GM19025 (cell line): ENCODE results near the gene SLC39A7.
"Not testable (repeated sequence)": the region's sequence is repeated elsewhere in the genome, so short reads cannot be mapped to it uniquely, and the experiment has no call there.

Experiments
- ATAC-seq: cut with Tn5 transposase; IDR thresholded peaks from one replicate; pipeline ENCODE4 v1.9.1; 2021; ENCODE audit warnings: mild to moderate bottlenecking, low read depth, moderate library complexity; ENCODE audit not compliant: unreplicated experiment

Gene SLC39A7

DNA sequence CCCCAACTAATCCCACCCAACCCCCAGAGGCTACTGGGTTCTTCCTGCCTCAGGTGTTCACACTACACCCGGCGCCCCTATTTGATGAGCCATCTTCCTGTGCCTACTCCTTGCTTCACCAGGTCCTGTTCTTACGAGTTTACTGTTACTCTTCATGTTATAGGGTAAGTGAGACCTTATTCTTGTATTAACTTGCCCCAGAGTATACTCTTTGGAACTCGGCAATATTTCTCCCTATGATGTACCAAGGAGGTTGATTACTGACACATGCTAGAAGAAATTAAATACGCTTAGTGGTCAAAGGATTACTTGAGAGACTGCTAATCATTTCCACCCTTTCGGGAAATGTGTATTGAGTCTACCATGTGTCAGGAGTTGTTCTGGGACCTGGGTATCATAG, 16.6 kb downstream of the SLC39A7 start:
- no peak for ATAC-seq

GRCh38 chr6:33217681-33218080, 17.0 kb downstream of the SLC39A7 start:
- no peak for ATAC-seq

GRCh38 chr6:33226503-33227120, 25.9 kb downstream of the SLC39A7 start:
- ATAC-seq, result not testable (repeated sequence)

DNA sequence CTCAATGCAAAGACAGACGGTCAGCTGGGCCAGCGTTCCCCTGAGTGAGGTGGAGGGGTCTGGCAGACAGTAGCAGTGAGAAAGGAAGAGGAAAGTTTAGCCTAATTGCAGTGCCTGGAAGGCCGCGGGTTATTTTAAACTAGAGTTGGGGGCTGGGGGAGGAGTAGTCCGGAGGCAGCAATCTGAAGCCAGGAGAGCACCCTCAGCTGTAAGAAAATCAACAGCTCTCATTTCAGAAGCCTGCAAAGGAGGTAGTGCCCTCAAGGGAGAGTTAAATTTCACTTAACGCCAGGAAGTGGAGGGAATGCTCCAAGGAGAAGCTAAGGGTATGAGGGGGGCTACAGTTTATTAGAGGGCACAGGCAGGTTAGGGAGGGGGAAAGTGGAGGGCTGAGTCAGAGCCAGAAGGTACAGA, 34.6 kb downstream of the SLC39A7 start:
- no peak for ATAC-seq

DNA sequence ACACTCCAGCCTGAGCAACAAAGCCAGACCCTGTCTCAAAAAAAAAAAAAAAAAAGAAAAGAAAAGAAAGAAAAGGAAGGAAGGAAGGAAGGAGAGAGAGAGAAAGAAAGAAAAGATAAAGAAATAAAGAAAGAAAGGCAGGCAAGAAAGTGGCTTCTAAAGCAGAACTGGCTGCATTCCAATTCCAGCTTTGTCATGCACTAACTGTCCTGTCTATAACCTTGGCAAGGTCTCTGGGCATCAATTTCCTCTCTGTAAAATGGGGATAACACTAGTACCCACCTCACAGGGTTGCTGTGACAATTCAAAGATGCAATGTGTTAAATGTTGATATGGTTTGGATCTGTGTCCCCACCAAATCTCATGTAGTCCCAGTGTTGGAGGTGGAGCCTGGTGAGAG, 35.7 kb downstream of the SLC39A7 start:
- no peak for ATAC-seq

- ATAC-seq, result no peak
Measured at GRCh38 chr6:33236852-33237251, 36.2 kb downstream of the SLC39A7 start.

DNA sequence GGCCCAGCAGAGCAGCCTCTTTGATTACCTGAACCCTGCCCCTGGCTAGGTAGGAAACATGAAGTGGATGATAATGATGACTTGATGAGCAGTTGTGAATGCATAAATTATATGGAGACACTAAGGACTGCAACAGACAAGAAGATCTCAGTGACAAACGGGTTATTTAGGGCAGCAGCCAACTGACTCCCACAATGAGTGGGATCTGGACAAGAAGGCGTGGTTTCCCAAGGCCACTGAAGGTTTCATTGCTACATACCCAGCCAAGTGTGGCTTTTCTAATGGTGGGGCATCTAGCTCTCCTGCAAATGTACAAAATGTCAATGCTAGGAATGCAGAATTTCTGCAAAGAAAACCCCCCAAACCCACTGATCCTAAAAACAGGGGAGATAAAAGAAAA, 37.1 kb downstream of the SLC39A7 start:
- ATAC-seq, result no peak

GRCh38 chr6:33241968-33242367, 41.3 kb downstream of the SLC39A7 start:
- no peak for ATAC-seq

DNA sequence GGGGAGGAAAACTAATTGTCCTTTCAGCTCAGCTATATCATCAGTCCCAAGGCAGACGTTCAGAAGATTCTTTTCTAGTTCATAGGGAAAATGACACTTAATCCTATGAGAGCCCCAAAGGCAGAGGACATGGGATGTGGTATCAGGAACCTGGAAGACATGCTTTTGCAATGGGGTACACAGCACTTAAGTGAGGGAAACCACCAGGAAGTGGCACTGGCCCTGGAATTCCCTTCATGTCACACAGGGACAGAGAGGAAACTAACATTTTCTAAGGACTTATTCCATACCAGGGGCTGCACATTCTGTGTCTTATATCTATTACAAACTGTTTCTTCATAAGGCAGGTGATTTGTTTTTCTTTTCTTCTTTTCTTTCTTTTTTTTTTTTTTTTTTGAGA, 42.8 kb downstream of the SLC39A7 start:
- no peak for ATAC-seq

DNA sequence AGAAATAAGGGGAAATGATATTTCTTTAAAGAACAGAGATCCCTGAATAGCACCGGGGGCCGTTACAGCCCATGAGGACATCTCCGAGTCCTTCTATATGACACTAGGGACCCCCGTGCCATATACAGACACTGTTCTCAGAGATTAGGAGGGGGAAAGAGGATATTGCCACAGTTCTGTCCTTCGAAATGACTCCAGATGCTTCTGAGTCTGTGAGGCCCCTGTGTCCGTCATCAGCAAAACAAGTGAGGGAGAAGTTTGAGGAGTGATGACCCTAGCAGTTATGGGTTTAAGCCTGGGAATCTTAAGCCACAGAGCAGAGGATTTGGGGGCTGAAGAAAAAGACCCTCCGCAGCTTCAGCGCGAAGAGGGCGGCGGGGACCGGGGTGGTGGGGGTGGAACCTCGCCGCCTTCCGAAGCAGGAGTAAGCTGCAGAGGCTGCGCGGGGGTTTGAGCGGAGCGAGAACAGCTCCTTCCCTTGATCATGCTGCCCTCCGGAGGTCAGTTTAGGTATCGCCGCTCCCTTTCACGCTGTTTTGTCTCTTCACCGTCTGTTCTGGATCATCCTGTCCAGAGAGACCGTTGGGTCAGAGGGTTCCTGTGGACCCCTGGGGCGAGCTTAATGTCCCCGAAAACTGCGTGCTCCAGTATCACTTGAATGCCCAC, 47.4 kb downstream of the SLC39A7 start:
- no peak for ATAC-seq

DNA sequence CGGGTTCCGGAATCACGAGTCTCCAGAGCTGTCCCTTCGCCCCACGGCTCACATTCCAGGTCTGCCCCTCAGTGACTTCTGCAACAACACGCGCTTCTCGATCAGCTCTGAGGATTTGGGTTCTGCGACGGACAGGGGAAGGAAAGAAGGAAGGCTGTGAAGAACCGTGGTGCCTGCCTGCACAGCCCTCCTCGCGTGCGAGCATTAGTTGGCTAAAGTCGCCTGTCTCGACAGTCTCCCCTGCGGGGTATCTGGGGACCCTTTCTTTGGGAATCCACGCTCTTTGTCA, 47.9 kb downstream of the SLC39A7 start:
- ATAC-seq, result no peak

DNA sequence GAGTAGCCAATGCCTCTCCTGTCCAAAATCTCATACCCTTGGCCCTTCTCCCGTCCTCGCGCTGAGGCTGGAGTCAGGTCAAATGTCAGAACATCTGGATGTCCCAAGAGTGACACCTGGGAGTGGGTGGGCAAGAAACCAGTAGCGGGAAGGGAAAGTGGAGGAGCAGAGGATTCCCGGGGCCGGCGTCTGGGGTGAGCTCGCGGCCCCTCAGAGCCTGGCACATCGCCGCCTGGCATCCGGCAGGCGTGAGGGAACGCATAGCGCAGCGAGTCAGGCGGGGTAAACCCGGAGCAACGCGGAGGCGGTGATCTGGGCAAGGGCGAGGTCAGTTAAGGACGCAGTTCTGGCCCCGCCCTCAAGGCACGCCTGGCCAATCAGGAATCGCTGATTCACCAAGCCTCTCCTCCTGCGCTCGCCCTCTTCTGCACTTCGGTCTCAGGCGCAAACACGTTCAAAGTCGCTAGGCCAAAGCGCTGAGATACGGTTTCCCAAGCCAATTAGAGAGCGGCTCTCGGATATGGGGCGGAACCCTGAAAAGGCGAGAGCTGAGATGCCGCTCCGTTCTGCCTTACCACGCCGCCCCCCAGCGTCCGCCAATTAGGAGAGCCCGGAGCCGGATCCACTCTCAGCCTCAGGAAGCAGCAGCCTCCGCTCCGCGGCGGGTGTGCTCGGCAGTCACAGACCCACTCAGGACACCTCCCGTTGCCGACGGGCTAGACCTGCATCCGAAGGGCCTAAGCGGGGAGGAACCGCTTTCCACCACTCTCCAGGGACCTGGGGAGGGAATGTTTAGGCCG, 48.5 kb downstream of the SLC39A7 start:
- peak; percentile 92 for ATAC-seq

DNA sequence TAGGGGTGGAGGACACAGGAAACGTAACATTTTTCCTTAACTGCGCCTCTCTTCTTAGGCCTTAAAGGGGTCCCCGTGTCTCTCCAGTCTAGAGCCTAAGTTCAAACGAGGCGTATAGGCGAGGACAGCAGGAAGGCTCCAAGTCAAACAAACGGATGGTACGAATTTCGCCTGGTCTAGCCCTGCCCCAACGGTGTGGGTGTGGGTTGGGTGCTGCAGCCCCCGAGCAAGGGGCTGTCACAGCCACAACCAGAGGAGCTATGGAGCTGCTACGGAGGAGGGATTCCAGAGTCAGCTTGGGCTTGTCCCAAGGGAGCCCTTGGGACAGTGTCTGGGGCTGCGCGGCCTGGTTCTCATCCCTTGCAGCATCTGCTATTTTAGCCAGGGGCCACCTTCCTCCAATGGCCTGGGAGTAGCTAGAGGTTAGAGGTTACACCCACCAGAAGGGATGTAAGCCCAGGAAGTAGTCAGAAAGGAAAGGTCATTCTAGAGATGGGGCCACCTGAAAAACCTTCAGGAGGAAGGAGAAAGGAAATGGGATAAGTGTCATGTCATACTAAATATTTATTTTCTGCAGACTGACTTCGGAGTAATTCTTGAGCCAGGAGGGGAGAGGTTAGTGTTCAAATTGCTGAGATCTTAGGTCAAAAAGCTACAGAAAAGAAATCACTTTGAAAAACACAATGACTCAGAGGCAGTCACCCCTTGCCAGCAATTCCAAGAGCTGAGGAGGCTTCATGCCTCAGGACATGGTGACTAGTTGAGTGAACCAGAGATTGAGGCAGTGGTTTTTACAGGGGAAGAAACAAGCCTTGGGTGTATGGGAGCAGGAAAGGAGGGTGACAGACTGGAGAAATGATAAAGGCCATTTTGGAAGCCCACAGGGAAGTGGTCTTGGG, 49.3 kb downstream of the SLC39A7 start:
- ATAC-seq, result no peak

DNA sequence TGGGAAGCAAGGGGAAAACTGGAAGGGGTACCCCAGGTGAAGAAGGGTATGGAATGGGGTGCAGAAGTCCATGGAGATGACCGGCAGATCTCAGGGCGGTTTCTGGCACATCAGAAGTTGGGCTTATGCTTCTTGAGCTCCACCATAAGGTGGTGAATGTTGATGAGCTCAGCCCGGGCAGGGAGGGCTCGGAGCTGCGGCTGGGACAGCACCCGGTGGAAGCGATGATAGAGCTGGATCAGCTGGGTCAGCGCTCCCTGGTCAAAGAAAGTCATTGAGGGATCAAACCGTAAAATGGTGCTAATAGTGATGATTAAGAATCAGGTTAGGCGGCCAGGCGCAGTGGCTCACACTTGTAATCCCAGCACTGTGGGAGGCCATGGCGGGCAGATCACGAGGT, 50.1 kb downstream of the SLC39A7 start:
- no peak for ATAC-seq

GRCh38 chr6:33251395-33252012, 50.8 kb downstream of the SLC39A7 start:
- no peak for ATAC-seq

- ATAC-seq, result no peak
Measured at GRCh38 chr6:33252759-33253158, 52.1 kb downstream of the SLC39A7 start.
